ENCODE measurements around the gene HPCAL4.
A peak's percentile ranks its signal among the peaks of the same experiment; 100 is the strongest.

Gene HPCAL4

DNA sequence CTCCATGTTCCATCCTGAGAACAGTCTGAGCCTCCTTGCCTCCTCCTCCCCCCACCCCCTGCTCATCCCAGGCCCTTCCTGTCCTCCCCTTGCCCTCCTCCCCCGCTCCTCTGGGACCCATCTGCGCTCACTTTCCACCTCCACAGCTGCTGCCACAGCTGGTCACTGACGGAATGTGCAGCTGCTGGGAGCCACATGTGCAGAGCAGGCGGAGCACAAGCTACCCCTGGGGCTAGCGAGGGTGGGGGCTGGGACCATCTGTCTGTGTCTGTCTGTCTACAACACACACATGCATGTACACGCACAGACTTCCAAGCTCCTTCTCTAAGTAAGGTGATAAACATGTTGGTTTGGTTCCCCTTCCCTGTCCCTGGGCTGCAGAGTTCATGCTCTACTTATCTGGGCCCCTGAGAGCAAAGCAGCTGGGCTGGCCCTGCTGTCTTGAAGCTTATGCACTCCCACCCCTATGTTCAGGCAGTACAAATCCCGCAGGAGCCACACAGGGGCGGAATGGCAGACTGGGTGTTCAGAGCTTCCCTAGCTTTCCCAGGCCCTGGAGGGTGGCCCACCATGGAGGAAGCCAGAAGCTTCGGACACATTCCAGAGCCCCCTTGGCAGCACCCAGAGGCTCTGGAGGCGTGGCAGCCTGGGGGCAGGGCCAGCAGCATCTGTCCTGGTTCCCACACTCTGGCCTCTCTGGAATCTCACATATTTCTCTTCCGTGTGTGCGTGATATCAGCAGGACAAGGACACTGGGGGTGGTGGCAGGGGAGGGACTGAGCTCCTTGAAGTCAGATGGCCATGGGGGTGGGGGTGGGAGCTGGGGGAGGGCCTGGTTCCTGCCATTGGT, 44.8 kb downstream of the HPCAL4 start:
- DNase-seq = no peak

DNA sequence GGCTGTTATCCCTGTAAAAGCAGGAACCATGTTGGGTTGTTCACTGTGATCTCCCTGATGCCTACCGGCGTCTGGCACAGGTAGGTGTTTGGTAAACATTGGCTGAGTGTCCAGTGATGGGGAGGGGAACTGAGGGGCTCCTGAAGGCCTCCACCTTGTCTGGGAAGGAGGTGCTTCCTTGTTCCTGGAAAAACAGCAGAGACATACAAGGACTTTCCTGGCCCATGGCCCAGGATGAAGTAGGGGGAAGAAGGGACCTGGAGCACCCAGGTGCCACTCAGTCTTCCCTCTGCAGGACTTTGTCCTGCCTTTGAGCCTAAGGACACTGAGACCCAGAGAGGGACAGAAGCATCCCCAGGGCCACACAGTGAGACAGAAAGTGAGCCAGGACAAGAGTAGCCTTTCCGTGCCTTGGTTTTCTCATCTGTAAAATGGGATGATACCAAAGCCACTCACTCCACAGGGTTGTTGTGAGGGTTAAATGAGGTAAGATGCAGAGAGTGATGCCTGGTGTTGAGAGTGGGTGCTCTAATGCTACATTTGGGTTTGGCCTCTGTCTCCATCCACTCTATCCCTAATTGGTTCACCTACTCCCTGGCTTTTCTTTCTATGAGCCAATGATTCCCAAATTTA, 45.7 kb downstream of the HPCAL4 start:
- DNase-seq = no peak

GRCh38 chr1:39643705-39644104, 47.5 kb downstream of the HPCAL4 start:
- DNase-seq = no peak

DNA sequence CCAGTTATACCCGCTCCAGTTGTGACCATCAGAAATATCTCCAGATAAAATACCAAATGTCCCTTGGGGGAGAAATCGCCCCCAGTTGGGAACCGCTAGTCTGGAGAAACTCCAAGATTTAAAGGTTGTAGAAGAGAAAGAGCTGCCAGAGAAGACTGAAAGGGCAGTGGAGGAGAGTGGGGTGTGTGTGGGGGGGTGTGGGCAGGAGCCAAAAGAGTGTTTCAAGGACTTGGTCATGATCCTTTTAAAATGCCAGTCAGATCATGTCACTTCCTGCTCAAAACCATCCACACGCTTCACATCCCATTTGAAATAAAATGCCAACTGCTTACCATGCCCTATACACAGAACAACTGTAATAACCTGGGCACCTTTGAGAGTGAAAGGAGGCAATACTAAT, 48.4 kb downstream of the HPCAL4 start:
- no peak for DNase-seq

DNA sequence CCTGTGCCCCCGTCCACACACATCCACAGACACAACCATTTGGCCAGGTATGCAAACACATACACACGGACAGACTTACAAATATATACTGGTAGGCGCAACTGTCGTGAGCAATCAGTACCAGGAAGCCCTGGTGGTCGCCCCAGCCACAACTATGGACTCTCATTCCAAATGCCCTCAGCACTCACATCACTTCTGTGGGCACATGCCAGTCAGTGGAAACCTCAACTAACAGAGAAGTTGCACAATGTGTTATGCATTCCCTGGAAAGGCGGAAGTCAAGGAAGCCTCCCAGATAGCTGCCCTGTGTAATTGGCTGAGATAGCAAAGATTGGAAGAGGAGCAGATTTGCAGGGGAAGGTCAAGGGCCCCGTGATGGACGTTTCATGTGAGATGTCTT, 50.4 kb downstream of the HPCAL4 start:
- no peak for DNase-seq

- DNase-seq = peak; percentile 79
Measured at GRCh38 chr1:39639305-39640130, 51.7 kb downstream of the HPCAL4 start, which contains the start of gene HEYL. Gene HEYL, minus strand, starts transcription at chr1:39639643. Its CDS starts 18 bp downstream, at chr1:39639625.

DNA sequence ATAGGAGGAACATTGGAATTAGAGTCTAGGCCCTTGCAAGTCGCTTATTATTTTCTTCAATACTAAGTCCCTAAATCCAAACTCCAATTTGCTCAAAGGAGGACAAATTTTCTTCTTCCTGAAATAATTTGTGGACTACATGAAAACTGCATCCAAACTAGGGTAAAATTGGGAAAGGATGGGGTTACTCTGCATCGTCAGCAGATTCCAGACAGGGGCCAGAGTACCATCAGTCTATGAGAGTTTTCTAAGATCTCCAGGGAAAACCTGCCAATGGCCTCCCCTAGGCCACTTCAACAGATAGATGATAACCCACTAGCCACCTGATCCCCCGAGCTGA, 52.3 kb downstream of the HPCAL4 start:
- no peak for DNase-seq

GRCh38 chr1:39637361-39637760, 53.9 kb downstream of the HPCAL4 start:
- DNase-seq = no peak

DNA sequence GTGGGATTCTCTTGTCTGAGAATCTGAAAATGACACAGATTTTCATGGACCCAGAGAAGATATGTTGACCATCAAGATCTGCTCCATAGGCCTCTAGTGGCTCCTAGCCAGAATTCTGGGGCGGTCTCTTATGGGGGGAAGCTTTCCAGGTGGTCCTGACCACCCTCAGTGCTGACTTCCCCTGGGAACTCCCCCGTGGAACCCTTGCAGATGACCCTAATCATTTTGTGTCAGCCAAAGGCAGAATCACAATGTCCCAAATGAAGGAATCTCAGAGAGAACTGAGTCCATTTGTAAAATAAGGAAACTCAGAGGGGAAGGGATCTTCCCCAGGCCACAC, 55.4 kb downstream of the HPCAL4 start:
- no peak for DNase-seq

GRCh38 chr1:39635205-39635870, 55.9 kb downstream of the HPCAL4 start:
- DNase-seq = no peak

GRCh38 chr1:39633422-39633821, 57.8 kb downstream of the HPCAL4 start:
- no peak for DNase-seq

GRCh38 chr1:39632682-39633417, 58.4 kb downstream of the HPCAL4 start:
- DNase-seq = no peak

- no peak for DNase-seq
Measured at GRCh38 chr1:39632323-39632681, 58.9 kb downstream of the HPCAL4 start.

- peak; percentile 33 for DNase-seq
Measured at GRCh38 chr1:39631361-39632322, 59.6 kb downstream of the HPCAL4 start.

DNA sequence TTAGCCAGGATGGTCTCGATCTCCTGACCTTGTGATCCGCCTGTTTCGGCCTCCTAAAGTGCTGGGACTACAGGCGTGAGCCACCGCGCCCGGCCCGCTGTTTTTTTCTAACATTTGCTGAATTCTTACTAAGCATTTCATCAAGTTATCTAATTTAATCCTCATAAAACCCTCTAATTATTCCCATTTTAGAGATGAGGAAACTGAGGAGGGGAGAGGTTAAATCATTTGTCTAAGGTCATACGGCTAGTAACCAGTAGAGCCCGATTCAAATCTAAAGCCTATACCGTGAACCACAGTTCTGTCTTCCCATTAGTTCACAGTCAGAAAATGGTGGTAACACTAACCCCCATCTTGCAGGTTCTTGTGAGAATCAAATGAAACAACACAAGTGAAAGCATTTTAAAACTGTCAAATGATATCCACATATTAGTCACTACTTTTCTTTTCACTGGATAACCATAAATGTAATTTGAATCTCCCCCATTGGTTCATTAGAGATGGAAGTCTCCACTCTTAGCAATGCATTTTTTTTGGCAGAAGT, 62.4 kb downstream of the HPCAL4 start:
- no peak for DNase-seq

Measured in activated CD4-positive, alpha-beta T cell treated with anti-CD3 and anti-CD28 coated beads for 48 hours (primary cell).